Measurements from ENCODE around the gene RBPJL.

The RBPJL gene

DNA sequence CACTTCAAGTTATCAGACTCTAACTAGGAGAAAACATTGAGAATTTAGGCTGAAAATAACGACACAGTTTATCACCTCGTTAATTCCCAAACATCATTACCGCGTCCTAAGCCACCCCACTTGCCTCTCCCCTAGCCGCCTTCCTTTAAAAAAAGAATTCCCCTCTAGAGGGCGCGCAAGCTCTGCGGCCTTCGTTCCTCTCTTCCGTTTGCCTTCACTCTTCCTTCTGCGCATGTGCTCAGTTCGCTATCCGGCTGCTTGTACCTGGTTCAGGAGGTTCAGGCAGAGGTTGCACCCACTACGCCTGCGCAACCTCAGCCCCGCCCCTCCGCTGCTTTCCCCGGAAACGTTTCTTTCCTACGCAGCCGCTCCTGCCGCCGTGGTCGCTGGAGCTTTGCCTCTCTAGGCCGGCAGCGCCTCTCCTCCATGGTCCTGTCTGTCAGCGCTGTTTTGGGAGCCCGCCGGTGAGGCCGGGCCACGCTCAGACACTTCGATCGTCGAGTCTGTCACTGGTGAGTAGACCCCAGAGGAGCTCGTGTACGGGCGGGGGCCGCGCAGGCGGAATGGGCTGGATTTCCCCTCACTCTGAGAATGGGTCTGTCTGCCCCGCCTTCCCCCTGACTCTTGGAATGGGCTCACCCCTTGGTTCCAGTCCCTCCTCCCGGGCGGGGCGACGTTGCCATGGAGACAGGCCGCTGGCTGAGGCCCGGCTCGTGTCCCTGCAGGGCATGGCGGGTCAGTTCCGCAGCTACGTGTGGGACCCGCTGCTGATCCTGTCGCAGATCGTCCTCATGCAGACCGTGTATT lies 56.4 kb downstream of the RBPJL start, which contains the start of gene SYS1:
TSS of gene SYS1 (plus strand) at position 353 of the 807 bp plus-strand sequence. CDS start at position 729, 376 bp downstream.
- no peak within 1 kb of the TSS for H3K27ac ChIP-seq (ENCODE audit: low read length)
- WGBS (ENCODE audit: insufficient coverage, insufficient read length), result no CpG with 5 or more reads among the region's 55 CpGs

DNA sequence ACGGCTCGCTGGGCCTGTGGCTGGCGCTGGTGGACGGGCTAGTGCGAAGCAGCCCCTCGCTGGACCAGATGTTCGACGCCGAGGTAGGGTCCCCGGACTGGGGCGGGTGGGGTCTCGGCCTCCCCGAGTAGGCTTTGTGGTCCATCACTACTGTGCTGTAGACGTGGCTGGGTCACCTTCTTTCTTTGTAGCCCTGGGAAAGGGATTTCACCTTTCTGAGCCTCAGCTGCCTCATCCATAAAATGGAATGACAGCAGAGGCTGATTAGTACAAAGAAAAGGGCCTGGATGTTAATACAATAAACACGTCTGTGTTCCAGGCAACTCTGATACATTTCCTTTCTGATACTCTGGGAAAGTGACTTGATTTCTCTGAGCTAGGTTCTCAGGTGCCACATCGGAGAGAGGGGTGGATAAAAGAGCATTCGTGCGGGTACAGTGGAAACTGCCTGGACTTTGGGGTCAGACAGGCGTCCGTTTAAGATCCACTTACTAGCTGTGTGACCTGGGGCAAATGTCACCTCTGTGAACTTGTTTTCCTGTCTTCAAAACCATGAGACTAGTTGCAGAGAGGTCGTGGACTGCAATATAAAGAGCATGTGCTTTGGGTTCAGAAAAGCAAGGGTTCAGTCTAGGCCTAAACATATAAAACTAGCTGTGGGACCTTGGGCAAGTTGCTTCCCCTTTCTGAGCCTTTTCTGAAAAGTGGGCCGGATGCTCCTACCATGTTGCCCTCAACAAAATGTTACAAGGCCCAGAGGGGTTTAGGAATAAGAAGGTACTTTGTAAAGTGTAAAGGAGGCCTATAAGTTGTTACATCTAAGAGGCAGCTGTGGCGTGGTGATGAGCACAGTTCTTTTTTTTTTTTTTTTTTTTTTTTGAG lies 57.2 kb downstream of the RBPJL start:
- Histone ChIP-seq H3K4me1 (ENCODE audit: control insufficient read depth, insufficient read depth, low read length) (no peaks in the 10 kb centered on the region), H3K27me3 (ENCODE audit: control insufficient read depth, insufficient read depth, low read length) (no peaks in the 10 kb centered on the region), H3K36me3 (ENCODE audit: control insufficient read depth, insufficient read depth, low read length) (peaks cover 6% of the 10 kb centered on the region; the same call in 1 of the 2 replicates), H3K4me3 (ENCODE audit: low read length) (peak overlapping the region; percentile 61), H3K27ac (ENCODE audit: low read length) (no peak overlapping the region), H3K9me3 (ENCODE audit: control insufficient read depth, insufficient read depth, low read length) (no peaks in the 10 kb centered on the region)
- no CpG with 5 or more reads among the region's 23 CpGs for WGBS (ENCODE audit: insufficient coverage, insufficient read length)
- DNase-seq (ENCODE audit: low read depth, low spot score), result no peak

More for the DNA sequence above, 56.4 kb downstream of the RBPJL start, which contains the start of gene SYS1:
- no peaks in the 10 kb centered on the region for H3K27me3 ChIP-seq (ENCODE audit: control insufficient read depth, insufficient read depth, low read length)
- no peaks in the 10 kb centered on the region for H3K4me1 ChIP-seq (ENCODE audit: control insufficient read depth, insufficient read depth, low read length)
- H3K4me3 ChIP-seq (ENCODE audit: low read length), result peak within 1 kb of the TSS; percentile 61
- H3K9me3 ChIP-seq (ENCODE audit: control insufficient read depth, insufficient read depth, low read length), result no peaks in the 10 kb centered on the region
- H3K36me3 ChIP-seq (ENCODE audit: control insufficient read depth, insufficient read depth, low read length), result peaks cover 3% of the 10 kb centered on the region; the same call in 1 of the 2 replicates
- DNase-seq (ENCODE audit: low read depth, low spot score), result peak; percentile 96

DNA sequence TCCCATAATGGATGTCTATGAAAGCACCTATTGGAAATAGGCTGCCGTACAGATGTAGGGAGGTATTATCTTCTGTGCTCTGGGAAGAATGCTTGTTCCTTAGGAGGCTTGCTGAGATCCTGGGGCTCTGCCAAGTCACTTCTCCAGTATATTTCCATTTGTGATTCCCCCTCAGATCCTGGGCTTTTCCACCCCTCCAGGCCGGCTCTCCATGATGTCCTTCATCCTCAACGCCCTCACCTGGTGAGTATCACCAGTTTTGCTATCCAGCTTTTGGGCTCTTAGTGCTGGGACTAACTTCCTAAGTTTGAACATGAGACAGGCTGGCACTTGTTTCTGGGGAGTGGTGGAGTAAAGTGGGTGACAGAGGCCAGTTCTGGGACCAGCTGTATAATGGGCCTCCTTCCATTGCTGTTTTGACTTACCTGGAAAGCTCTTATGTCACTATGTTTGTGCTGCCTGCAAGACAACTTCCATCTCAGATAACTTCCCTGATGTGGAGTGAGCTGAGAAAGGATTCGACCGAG lies 58.9 kb downstream of the RBPJL start:
- Histone ChIP-seq H3K9me3 (ENCODE audit: control insufficient read depth, insufficient read depth, low read length) (no peaks in the 10 kb centered on the region), H3K4me3 (ENCODE audit: low read length) (no peak overlapping the region), H3K27ac (ENCODE audit: low read length) (no peak overlapping the region), H3K27me3 (ENCODE audit: control insufficient read depth, insufficient read depth, low read length) (no peaks in the 10 kb centered on the region), H3K36me3 (ENCODE audit: control insufficient read depth, insufficient read depth, low read length) (peaks cover 6% of the 10 kb centered on the region; the same call in 1 of the 2 replicates), H3K4me1 (ENCODE audit: control insufficient read depth, insufficient read depth, low read length) (no peaks in the 10 kb centered on the region)
- no peak for DNase-seq (ENCODE audit: low read depth, low spot score)
- no CpG with 5 or more reads among the region's 5 CpGs for WGBS (ENCODE audit: insufficient coverage, insufficient read length)

DNA sequence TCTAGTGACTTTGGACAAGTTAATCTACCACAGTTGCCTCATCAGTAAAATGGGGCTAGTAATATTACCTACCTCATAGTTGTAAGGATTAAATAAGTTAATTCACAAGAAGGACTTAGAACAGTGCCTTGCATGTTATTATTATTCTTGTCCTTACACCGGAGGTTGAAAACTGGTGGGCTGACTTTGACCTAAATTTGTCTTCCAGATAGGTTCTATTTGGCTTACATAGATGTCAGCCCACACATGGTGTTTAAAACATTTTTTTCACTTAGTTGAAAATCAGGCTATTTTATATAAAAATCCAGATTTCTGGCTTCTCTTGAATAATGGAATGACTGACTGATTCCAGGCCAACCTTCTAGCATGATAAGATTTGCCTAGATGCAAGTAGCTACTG lies 59.6 kb downstream of the RBPJL start:
- Histone ChIP-seq H3K27me3 (ENCODE audit: control insufficient read depth, insufficient read depth, low read length) (no peaks in the 10 kb centered on the region), H3K4me3 (ENCODE audit: low read length) (no peak overlapping the region), H3K27ac (ENCODE audit: low read length) (no peak overlapping the region), H3K9me3 (ENCODE audit: control insufficient read depth, insufficient read depth, low read length) (no peaks in the 10 kb centered on the region), H3K36me3 (ENCODE audit: control insufficient read depth, insufficient read depth, low read length) (peaks cover 6% of the 10 kb centered on the region; the same call in 1 of the 2 replicates), H3K4me1 (ENCODE audit: control insufficient read depth, insufficient read depth, low read length) (no peaks in the 10 kb centered on the region)
- no CpG with 5 or more reads among the region's 1 CpG for WGBS (ENCODE audit: insufficient coverage, insufficient read length)
- DNase-seq (ENCODE audit: low read depth, low spot score), result no peak

DNA sequence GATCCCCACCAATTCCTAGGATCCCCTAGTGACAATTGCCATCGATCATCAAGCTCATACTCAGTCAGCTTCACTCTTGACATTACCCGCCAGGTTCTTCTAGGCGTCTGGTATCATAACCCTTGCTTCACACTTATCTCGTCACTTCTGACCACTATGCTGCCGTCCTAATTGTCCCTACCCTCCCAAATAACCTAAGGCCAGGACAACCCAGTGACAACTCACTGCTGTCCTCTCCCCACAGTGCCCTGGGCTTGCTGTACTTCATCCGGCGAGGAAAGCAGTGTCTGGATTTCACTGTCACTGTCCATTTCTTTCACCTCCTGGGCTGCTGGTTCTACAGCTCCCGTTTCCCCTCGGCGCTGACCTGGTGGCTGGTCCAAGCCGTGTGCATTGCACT lies 60.0 kb downstream of the RBPJL start:
- Histone ChIP-seq H3K4me3 (ENCODE audit: low read length) (no peak overlapping the region), H3K27me3 (ENCODE audit: control insufficient read depth, insufficient read depth, low read length) (no peaks in the 10 kb centered on the region), H3K27ac (ENCODE audit: low read length) (no peak overlapping the region), H3K4me1 (ENCODE audit: control insufficient read depth, insufficient read depth, low read length) (no peaks in the 10 kb centered on the region), H3K36me3 (ENCODE audit: control insufficient read depth, insufficient read depth, low read length) (peaks cover 6% of the 10 kb centered on the region; the same call in 1 of the 2 replicates), H3K9me3 (ENCODE audit: control insufficient read depth, insufficient read depth, low read length) (no peaks in the 10 kb centered on the region)
- DNase-seq (ENCODE audit: low read depth, low spot score), result no peak
- no CpG with 5 or more reads among the region's 11 CpGs for WGBS (ENCODE audit: insufficient coverage, insufficient read length)

DNA sequence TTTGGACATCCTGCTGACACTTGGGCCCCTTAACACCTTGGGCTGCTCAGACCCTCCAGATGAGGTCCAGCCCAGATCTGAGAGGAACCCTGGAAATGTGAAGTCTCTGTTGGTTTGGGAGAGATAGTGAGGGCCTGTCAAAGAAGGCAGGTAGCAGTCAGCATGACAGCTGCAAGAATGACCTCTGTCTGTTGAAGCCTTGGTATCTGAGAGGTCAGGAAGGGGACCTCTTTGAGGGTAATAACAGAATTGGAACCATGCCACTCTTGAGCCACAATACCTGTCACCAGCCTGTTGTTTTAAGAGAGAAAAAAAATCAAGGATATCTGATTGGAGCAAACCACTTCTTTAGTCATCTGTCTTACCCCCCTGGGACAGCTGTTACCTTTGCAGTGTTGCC lies 60.5 kb downstream of the RBPJL start:
- Histone ChIP-seq H3K36me3 (ENCODE audit: control insufficient read depth, insufficient read depth, low read length) (peaks cover 6% of the 10 kb centered on the region; the same call in 1 of the 2 replicates), H3K4me1 (ENCODE audit: control insufficient read depth, insufficient read depth, low read length) (no peaks in the 10 kb centered on the region), H3K9me3 (ENCODE audit: control insufficient read depth, insufficient read depth, low read length) (no peaks in the 10 kb centered on the region), H3K4me3 (ENCODE audit: low read length) (no peak overlapping the region), H3K27me3 (ENCODE audit: control insufficient read depth, insufficient read depth, low read length) (no peaks in the 10 kb centered on the region), H3K27ac (ENCODE audit: low read length) (no peak overlapping the region)
- no peak for DNase-seq (ENCODE audit: low read depth, low spot score)
